Panc1 (cell line): ENCODE data around the gene ARHGEF2. TPM values are rescaled to one million over a fixed set of nuclear protein-coding genes. Genes with fewer than 3 reads are reported as not detected.

ENCODE experiments used
- ATAC-seq: fragments of 200-7000 bp; cut with Tn5 transposase; 2 replicates; pipeline ENCODE4 v1.9.1; 2020; ENCODE audit warnings: mild to moderate bottlenecking, moderate library complexity
- BruUV-seq: library from RNA; stranded (reverse); fragments of 400-500 nt; replicated peaks from 2 replicates; lab custom pipeline; 2021; lab: Mats Ljungman, UMichigan
- CTCF ChIA-PET: fragments of 300-600 bp; sonication (Branson Sonifier 250); formaldehyde crosslinking; loops from one replicate; lab custom pipeline; 2022; ENCODE audit warnings: antibody characterized with exemption; lab: Charles Lee
- POLR2A ChIA-PET: fragments of 300-600 bp; sonication (Branson Sonifier 250); formaldehyde crosslinking; loops from one replicate; lab custom pipeline; 2022; ENCODE audit warnings: antibody characterized with exemption; lab: Charles Lee
- DNase-seq: peaks from one replicate; pipeline ENCODE4 v3.0.0-alpha.2; 2010; ENCODE audit warnings: low read depth, low spot score
- H3K27ac ChIP-seq: 2 replicates; pipeline ENCODE4 v1.5.1; 2011; ENCODE audit warnings: mild to moderate bottlenecking, low read length, inconsistent platforms
- H3K27me3 ChIP-seq: fragments of 200-500 bp; sonication (Bioruptor generic); 2 replicates; pipeline ENCODE4 v1.6.0; 2014; ENCODE audit warnings: low read length, inconsistent platforms; ENCODE audit not compliant: control insufficient read depth, insufficient read depth
- H3K36me3 ChIP-seq: fragments of 200-500 bp; sonication (Bioruptor generic); 2 replicates; pipeline ENCODE4 v1.5.1; 2014; ENCODE audit warnings: inconsistent platforms, mild to moderate bottlenecking, low read length, moderate library complexity; ENCODE audit not compliant: control insufficient read depth, insufficient read depth
- H3K4me1 ChIP-seq: 2 replicates; pipeline ENCODE4 v1.5.1; 2011; ENCODE audit warnings: inconsistent platforms, mild to moderate bottlenecking, low read length, moderate library complexity; ENCODE audit not compliant: control insufficient read depth, insufficient read depth
- H3K4me3 ChIP-seq, 2 experiments: 2 replicates each; pipeline ENCODE4 v1.5.1; 2011 to 2012; ENCODE audit warnings: low read depth in 2 of 2, low read length in 2 of 2, mild to moderate bottlenecking in 2 of 2, inconsistent platforms in 1 of 2, moderate library complexity in 1 of 2
- H3K9me3 ChIP-seq: fragments of 200-500 bp; sonication (Bioruptor generic); 2 replicates; pipeline ENCODE4 v1.5.1; 2014; ENCODE audit warnings: low read depth, mild to moderate bottlenecking, inconsistent platforms, low read length, moderate library complexity; ENCODE audit not compliant: control insufficient read depth, insufficient read depth
- POLR2AphosphoS5 ChIP-seq: IDR thresholded peaks from 2 replicates; pipeline ENCODE4 v1.6.1; 2012; ENCODE audit warnings: mild to moderate bottlenecking, low read depth, low read length, moderate library complexity
- SIN3A ChIP-seq: IDR thresholded peaks from 2 replicates; pipeline ENCODE4 v1.6.1; 2012; ENCODE audit warnings: low read depth, mild to moderate bottlenecking, low read length, moderate library complexity, borderline replicate concordance; ENCODE audit not compliant: insufficient read depth
- TCF7L2 ChIP-seq: IDR thresholded peaks from 2 replicates; pipeline ENCODE4 v1.6.1; 2011; ENCODE audit warnings: mild to moderate bottlenecking, low read depth, low read length, inconsistent platforms
- in situ Hi-C: cut with HindIII; loops from 2 replicates; pipeline ENCODE4 v1.10.0; 2016; ENCODE audit warnings: low sequenced_read_pairs, low pct_unique_long_range_greater_than_20kb
- intact Hi-C: fragments of 100-400 bp; cut with micrococcal nuclease; formaldehyde crosslinking; loops from one replicate; pipeline ENCODE4 v1.10.0; 2022; ENCODE audit not compliant: unreplicated experiment
- total RNA-seq: library from RNA; stranded (reverse); gene quantifications from one replicate; pipeline ENCODE4 v1.2.1, GENCODE V29; 2021; ENCODE audit not compliant: unreplicated experiment
- TF ChIP-seq, protein P1 (sequence below), 2 experiments: IDR thresholded peaks; 2 replicates each; pipeline ENCODE4 v1.6.1; 2011 to 2012; ENCODE audit warnings: low read depth in 2 of 2, control low read depth in 1 of 2, low read length in 1 of 2, mild to moderate bottlenecking in 1 of 2, moderate library complexity in 1 of 2; ENCODE audit not compliant: insufficient read depth in 1 of 2
- TF ChIP-seq, protein P2 (sequence below): fragments of 450-650 bp; IDR thresholded peaks from 2 replicates; pipeline ENCODE4 v1.5.1; 2017; ENCODE audit warnings: mild to moderate bottlenecking

ARHGEF2 gene
- total RNA-seq, 1 experiment from 2014 or later, result 87.0 TPM

DNA sequence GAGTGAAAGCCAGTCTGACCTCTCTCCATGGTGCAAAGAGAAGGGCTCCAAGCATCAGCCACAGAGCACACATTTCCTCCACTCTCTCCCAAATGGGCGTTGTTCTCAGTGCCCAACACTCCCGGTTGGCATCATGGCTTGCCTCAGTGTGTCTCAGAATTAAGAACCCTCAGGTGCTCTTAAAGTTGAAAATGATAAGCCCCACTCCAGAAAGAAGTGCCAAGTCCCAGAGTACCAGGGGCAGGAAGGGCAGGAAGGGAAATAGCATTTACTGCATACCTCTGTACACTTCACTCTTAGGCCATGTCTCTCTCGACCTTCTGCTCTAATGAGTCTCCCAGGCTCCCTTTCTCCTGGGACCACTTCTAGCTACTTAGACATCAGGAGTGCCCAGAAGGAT lies 15.2 kb upstream of the ARHGEF2 start:
- ChIA-PET CTCF (interaction anchor here (0.7 kb wide), 1 partner anchor 55 kb away, joined by 8 read pairs; no protein-coding TSS in a partner anchor), POLR2A (no interaction called here)
- TF ChIP-seq TCF7L2 (no peak), POLR2AphosphoS5 (no peak), SIN3A (no peak)
- TF ChIP-seq, protein P1, sequence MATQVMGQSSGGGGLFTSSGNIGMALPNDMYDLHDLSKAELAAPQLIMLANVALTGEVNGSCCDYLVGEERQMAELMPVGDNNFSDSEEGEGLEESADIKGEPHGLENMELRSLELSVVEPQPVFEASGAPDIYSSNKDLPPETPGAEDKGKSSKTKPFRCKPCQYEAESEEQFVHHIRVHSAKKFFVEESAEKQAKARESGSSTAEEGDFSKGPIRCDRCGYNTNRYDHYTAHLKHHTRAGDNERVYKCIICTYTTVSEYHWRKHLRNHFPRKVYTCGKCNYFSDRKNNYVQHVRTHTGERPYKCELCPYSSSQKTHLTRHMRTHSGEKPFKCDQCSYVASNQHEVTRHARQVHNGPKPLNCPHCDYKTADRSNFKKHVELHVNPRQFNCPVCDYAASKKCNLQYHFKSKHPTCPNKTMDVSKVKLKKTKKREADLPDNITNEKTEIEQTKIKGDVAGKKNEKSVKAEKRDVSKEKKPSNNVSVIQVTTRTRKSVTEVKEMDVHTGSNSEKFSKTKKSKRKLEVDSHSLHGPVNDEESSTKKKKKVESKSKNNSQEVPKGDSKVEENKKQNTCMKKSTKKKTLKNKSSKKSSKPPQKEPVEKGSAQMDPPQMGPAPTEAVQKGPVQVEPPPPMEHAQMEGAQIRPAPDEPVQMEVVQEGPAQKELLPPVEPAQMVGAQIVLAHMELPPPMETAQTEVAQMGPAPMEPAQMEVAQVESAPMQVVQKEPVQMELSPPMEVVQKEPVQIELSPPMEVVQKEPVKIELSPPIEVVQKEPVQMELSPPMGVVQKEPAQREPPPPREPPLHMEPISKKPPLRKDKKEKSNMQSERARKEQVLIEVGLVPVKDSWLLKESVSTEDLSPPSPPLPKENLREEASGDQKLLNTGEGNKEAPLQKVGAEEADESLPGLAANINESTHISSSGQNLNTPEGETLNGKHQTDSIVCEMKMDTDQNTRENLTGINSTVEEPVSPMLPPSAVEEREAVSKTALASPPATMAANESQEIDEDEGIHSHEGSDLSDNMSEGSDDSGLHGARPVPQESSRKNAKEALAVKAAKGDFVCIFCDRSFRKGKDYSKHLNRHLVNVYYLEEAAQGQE (IDR thresholded peaks at IDR 0.05; ENCODE audit: insufficient read depth in 1 of 2, low read depth in 2 of 2, low read length in 1 of 2), result no peak
- TF ChIP-seq, protein P2, sequence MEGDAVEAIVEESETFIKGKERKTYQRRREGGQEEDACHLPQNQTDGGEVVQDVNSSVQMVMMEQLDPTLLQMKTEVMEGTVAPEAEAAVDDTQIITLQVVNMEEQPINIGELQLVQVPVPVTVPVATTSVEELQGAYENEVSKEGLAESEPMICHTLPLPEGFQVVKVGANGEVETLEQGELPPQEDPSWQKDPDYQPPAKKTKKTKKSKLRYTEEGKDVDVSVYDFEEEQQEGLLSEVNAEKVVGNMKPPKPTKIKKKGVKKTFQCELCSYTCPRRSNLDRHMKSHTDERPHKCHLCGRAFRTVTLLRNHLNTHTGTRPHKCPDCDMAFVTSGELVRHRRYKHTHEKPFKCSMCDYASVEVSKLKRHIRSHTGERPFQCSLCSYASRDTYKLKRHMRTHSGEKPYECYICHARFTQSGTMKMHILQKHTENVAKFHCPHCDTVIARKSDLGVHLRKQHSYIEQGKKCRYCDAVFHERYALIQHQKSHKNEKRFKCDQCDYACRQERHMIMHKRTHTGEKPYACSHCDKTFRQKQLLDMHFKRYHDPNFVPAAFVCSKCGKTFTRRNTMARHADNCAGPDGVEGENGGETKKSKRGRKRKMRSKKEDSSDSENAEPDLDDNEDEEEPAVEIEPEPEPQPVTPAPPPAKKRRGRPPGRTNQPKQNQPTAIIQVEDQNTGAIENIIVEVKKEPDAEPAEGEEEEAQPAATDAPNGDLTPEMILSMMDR, result no peak
- H3K9me3 ChIP-seq, result no peaks in the 10 kb centered on the region
- ATAC-seq, result no peak
- in situ Hi-C loops (no loop called here), intact Hi-C loops (no loop called here)
- no peaks in the 10 kb centered on the region for H3K36me3 ChIP-seq
- no peak overlapping the region for H3K4me3 ChIP-seq
- no peaks in the 10 kb centered on the region for H3K27me3 ChIP-seq
- no peak overlapping the region for H3K27ac ChIP-seq
- no peak for DNase-seq
- BruUV-seq, result no TSS peak
- peaks cover 6% of the 10 kb centered on the region; the same call in 1 of the 2 replicates for H3K4me1 ChIP-seq

DNA sequence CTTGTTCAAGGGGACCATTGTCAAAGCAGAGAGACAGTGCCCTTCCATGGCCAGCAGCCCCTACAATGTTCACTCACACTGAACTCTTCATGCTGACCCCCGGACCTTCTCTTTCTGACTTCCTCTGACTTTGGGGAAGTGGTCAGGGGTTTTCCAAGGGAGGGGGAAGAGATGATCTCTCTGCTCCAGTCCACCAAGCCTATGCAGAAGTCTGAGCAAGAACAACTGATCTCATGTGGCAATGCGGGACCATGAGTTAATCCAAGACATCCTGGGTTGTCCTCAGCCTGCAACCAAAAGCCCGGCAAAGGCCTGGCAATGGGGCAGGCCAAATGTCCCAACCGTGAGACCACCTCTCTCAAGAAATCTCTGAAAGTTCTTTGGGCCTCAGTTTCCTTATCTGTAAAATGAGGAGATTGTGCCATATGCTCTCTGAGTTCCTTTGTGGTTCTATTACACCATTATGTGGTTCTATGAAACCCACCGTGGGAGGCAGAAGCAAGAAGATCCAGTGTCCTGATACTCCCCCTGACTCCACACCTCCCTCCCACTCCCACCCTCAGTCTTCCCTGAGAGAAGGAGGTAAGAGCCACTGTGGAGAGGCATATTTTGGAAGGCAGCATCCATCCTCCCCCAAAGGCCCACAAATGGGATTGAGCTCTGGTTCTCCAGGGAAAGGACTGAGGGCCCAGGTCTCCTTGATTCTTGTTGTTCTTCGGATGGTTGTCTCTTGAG lies 11.8 kb upstream of the ARHGEF2 start:
- CTCF ChIA-PET, result interaction anchor here (0.5 to 2.0 kb wide), 9 partner anchors 10 to 245 kb away, joined by 3 to 16 read pairs (median 4); partner anchors contain the start of gene RXFP4
- DNase-seq (no peak), ATAC-seq (peak; percentile 12)
- TF ChIP-seq POLR2AphosphoS5 (no peak), SIN3A (no peak), TCF7L2 (no peak)
- TF ChIP-seq, protein P1 (IDR thresholded peaks at IDR 0.05; ENCODE audit: insufficient read depth in 1 of 2, low read depth in 2 of 2, low read length in 1 of 2), result no peak
- TF ChIP-seq, protein P2, result no peak
- BruUV-seq, result no TSS peak
- in situ Hi-C loops, result no loop called here
- H3K27me3 ChIP-seq, result no peaks in the 10 kb centered on the region
- H3K9me3 ChIP-seq, result no peaks in the 10 kb centered on the region
- intact Hi-C loops, result no loop called here
- H3K4me1 ChIP-seq, result peaks cover 2% of the 10 kb centered on the region; the same call in 1 of the 2 replicates
- POLR2A ChIA-PET, result interaction anchor here (0.6 kb wide), 2 partner anchors 12 to 699 kb away, joined by 3 to 4 read pairs; no protein-coding TSS in a partner anchor
- H3K36me3 ChIP-seq, result no peaks in the 10 kb centered on the region
- no peak overlapping the region for H3K4me3 ChIP-seq
- peak overlapping the region; percentile 46; the same call in 1 of the 2 replicates for H3K27ac ChIP-seq
